Cerebellar nuclear complex (tissue), 1 donor: Measurements from ENCODE around the gene ERI2.
"Not testable (repeated sequence)": the region's sequence is repeated elsewhere in the genome, so short reads cannot be mapped to it uniquely, and the experiment has no call there.

ENCODE experiments used
- DNase-seq, 2 experiments: peaks; one replicate each; lab custom pipeline; 2025; lab: John Stamatoyannopoulos, UW

ERI2 gene

DNA sequence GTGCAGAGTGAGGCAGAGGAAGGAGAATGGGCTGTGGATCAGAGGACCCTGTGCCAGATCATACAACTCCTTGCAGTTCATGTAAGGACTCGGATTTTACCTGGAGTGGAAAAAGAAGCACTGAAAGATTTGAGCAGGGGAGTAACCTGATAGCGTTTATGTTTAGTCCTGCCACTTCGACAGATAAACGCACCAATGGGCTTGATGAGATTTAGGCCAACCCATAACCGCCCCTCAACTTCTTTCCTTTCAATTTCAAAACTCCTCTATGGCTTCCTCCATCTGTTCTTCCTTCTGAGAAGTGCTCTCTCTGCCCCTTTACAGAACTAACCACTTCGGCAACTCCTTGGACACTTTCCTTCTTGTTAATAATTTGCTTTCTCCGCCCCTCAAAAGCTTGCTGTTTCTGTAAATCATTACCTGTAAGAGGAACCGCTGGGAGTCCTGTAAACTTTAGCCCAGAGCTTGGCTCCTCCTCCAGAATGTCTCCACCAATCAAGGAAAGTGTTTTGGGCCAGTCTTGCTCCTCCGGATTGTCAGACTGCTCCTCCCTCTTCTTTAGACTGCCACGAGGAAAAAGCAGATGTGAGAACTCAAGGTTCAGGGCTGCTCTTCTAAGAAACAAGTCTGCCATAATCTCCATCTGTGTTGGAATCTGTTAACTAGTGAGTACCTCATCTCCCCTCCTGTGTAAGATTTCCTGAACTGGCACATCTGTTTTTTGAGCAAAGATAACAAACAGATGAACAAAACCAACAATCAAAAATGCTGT, 42.6 kb downstream of the ERI2 start, which contains the start of gene ACSM3:
TSS of gene ACSM3 (plus strand) at position 554 of the 772 bp plus-strand sequence. CDS start 6,021 bp downstream, outside the sequence.
- DNase-seq, result no peak

DNA sequence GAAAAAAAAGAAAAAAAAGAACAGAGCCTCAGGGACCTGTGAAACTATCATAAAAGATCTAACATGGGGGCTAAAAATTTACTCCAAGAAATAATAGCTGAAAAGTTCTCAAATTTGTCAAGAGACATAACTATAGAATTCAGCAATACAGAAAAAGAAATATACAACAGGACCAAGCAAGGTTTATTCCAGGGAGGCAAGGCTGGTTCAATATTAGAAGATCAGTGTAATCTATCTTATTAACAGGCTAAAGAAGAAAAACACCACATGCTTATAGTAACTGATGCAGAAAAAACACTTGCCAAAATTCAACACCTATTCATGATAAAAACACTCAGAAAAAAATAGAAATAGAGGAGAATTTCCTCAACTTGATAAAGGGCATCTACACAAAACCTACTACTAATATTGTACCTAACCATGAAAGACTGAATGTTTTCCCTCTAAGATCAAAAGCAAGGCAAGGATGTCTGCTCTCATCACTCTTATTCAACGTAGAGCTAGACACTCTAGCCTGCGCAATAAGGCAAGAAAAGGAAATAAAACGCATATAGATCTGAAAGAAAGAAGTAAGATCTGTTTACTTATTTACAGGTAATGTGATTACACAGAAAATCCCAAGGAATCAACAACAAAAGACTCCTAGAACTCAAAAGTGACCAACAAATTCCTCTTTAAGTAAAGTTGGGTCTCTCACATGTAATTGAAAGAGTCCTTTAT, 43.7 kb downstream of the ERI2 start:
- DNase-seq, result no peak

DNA sequence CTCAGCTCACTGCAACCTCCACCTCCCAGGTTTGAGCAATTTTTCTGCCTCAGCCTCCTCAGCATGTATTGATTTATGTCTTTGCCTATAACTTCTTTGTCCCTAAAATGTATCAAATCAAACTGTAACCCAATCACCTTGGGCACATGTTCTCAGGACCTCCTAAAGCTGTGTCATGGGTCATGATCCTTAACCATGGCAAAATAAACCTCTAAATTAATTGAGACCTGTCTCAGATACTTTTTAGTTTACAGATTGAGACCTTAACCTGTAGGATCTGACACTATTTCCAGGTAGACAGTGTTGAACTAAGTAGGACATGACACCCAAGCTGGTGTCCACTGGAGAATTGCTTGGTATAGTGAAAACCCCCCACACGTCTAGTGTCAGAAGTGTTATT, 45.1 kb downstream of the ERI2 start:
- no peak for DNase-seq

- DNase-seq, result no peak
These were observed 45.9 kb downstream of the ERI2 start for GRCh38 chr16:20760346-20760745.

DNA sequence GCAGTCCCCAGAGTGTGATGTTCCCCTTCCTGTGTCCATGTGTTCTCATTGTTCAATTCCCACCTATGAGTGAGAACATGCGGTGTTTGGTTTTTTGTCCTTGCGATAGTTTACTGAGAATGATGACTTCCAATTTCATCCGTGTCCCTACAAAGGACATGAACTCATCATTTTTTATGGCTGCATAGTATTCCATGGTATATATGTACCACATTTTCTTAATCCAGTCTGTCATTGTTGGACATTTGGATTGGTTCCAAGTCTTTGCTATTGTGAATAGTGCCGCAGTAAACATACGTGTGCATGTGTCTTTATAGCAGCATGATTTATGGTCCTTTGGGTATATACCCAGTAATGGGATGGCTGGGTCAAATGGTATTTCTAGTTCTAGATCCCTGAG, 50.5 kb downstream of the ERI2 start:
- DNase-seq, result not testable (repeated sequence)

- no peak for DNase-seq
These were observed 51.0 kb downstream of the ERI2 start for GRCh38 chr16:20755238-20755637.

DNA sequence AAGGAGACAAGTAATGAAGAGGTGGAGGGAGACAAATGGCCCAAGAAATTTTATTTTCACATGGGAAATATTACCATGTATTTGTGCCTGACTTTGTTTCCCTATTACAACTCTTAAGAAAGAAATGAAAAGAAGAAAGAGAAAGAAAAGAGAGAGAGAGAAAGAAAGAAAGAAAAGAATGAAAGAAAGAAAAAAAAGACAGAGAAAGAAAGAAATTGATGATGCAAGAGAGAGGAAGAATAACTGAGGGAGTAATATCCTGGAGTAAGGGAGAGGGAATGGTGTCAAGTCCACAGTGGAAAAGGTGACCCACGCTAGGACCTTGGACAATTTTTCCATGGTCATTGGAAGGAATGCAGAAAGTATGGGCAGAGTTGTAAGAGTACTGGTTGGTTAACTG, 52.5 kb downstream of the ERI2 start:
- DNase-seq, result no peak

GRCh38 chr16:20750558-20750957, 55.7 kb downstream of the ERI2 start:
- DNase-seq, result no peak

GRCh38 chr16:20749474-20749873, 56.8 kb downstream of the ERI2 start:
- DNase-seq, result no peak

DNA sequence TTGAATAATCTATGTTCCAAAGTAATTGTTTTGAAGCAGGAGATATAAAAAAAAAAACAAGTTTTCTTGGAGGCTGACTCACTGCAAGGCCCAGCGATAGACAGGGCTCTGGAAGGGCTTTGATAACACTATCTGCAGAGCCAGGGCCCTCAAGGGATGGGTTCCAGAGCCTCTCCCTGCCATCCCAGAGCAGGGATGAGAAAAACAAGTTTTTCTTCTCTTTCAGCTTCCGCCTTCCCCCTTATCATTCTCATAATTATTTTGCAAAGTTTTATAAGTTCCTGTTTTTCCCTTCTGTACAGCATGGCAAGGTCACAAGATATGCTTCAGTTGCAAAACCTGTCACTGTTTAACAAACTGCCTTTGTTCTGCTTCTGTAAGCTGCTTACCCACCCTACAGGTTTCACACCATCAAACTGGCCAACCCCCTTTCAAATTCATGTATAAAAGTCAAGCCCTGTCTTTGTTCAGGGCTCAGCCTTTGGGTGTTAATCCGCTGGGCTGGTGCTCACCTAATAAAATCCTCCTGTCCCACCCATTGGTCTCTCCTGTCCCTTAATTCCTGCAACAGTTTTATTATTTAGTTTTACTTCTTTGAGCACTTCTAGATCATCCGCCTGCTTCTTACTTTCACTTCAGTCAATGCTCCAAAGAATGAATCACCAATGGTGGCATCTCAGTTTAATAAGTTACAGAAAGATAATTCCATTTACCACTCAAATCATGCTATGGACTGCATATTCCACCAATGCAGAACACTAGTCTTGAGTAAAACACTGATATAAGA, 59.0 kb downstream of the ERI2 start:
- no peak for DNase-seq

DNA sequence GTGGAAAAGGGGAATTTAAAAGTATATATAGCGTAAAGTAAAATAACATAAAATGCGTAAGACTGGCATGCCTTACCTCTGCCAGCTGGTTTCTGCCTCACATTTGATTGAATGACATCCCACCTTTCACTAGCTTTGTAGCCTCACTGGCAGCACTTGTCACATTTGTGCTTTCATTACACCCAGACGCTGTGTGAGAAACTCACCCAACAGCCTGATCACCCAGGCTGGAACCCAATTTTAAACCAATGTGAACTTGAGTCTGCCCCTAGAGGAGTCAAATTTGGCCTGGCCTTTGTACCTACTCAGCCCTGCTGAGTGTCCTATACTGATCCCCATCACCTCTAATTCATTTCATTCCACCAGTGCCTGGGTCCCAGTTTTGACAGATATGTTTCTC, 59.8 kb downstream of the ERI2 start:
- no peak for DNase-seq
